Neural cell (in vitro differentiated cells): ENCODE results near the gene ST6GALNAC2. TPM values are rescaled to one million over a fixed set of nuclear protein-coding genes. Genes with fewer than 3 reads are reported as not detected.
"Not testable (repeated sequence)": the region's sequence is repeated elsewhere in the genome, so short reads cannot be mapped to it uniquely, and the experiment has no call there.

Experiments used
- H2AFZ ChIP-seq: fragments of 200-600, 300-800 bp; sonication (generic), shearing (Covaris generic); 2 replicates; pipeline ENCODE4 v1.6.0; 2014; ENCODE audit warnings: low read depth, mild to moderate bottlenecking, antibody characterized with exemption, low read length, moderate library complexity
- H3F3A ChIP-seq: fragments of 200-600 bp; shearing (Covaris generic); 2 replicates; pipeline ENCODE4 v1.6.1; 2016; ENCODE audit warnings: mild to moderate bottlenecking, moderate library complexity, mixed read lengths, antibody characterized with exemption, low read length; ENCODE audit not compliant: insufficient read depth, poor library complexity, severe bottlenecking
- H3K27ac ChIP-seq: fragments of 200-600, 300-800 bp; sonication (generic), shearing (Covaris generic); 2 replicates; pipeline ENCODE4 v1.5.1; 2014; ENCODE audit warnings: mild to moderate bottlenecking, low read length, moderate library complexity
- H3K27me3 ChIP-seq: fragments of 300-800, 200-600 bp; sonication (generic), shearing (Covaris generic); 2 replicates; pipeline ENCODE4 v1.6.0; 2014; ENCODE audit warnings: mild to moderate bottlenecking, low read depth, low read length, moderate library complexity; ENCODE audit not compliant: insufficient read depth
- H3K36me3 ChIP-seq: fragments of 300-800, 200-600 bp; sonication (generic), shearing (Covaris generic); 2 replicates; pipeline ENCODE4 v1.5.1; 2014; ENCODE audit warnings: mild to moderate bottlenecking, antibody characterized with exemption, low read length, moderate library complexity; ENCODE audit not compliant: insufficient read depth
- H3K4me2 ChIP-seq: fragments of 300-800, 200-600 bp; sonication (generic), shearing (Covaris generic); 2 replicates; pipeline ENCODE4 v1.6.0; 2014; ENCODE audit warnings: mild to moderate bottlenecking, low read length
- H3K4me3 ChIP-seq: fragments of 300-800, 200-600 bp; sonication (generic), shearing (Covaris generic); 2 replicates; pipeline ENCODE4 v1.5.1; 2014; ENCODE audit warnings: mild to moderate bottlenecking, low read length, moderate library complexity
- H3K79me2 ChIP-seq: fragments of 200-600 bp; shearing (Covaris generic); replicated peaks from 2 replicates; pipeline ENCODE4 v1.6.0; 2014; ENCODE audit warnings: mild to moderate bottlenecking, low read length, moderate library complexity; ENCODE audit not compliant: insufficient read depth
- H3K9ac ChIP-seq: fragments of 300-800, 200-600 bp; sonication (generic), shearing (Covaris generic); 2 replicates; pipeline ENCODE4 v1.6.1; 2016; ENCODE audit warnings: mild to moderate bottlenecking, low read length, mixed read lengths
- H3K9me2 ChIP-seq: fragments of 200-600 bp; shearing (Covaris generic); 2 replicates; pipeline ENCODE4 v1.6.1; 2016; ENCODE audit warnings: mild to moderate bottlenecking, low read length, mixed read lengths; ENCODE audit not compliant: insufficient read depth
- H3K9me3 ChIP-seq: fragments of 200-600, 300-800 bp; sonication (generic), shearing (Covaris generic); 2 replicates; pipeline ENCODE4 v1.6.1; 2016; ENCODE audit warnings: mild to moderate bottlenecking, mixed run types, low read length, moderate library complexity, mixed read lengths
- H4K20me1 ChIP-seq: fragments of 200-600 bp; shearing (Covaris generic); 2 replicates; pipeline ENCODE4 v1.6.1; 2016; ENCODE audit warnings: mild to moderate bottlenecking, mixed run types; ENCODE audit not compliant: insufficient read depth
- CTCF ChIP-seq: fragments of 450-650 bp; IDR thresholded peaks from 2 replicates; pipeline ENCODE4 v1.5.1; 2014; ENCODE audit warnings: antibody characterized with exemption, mild to moderate bottlenecking, moderate library complexity; ENCODE audit not compliant: poor library complexity, severe bottlenecking
- EZH2 ChIP-seq: fragments of 200-600, 300-800 bp; shearing (Covaris generic), sonication (generic); IDR thresholded peaks from 2 replicates; pipeline ENCODE4 v1.6.1; 2014; ENCODE audit warnings: antibody characterized with exemption, low read length, borderline replicate concordance, mild to moderate bottlenecking; ENCODE audit not compliant: insufficient read depth, poor library complexity, severe bottlenecking
- MXI1 ChIP-seq: fragments of 450-650 bp; conservative IDR thresholded peaks from 2 replicates; pipeline ENCODE4 v1.6.1; 2014; ENCODE audit warnings: antibody characterized with exemption, mild to moderate bottlenecking; ENCODE audit not compliant: poor library complexity, severe bottlenecking
- POLR2AphosphoS5 ChIP-seq: IDR thresholded peaks from 2 replicates; pipeline ENCODE4 v1.6.1; 2012
- RAD21 ChIP-seq: fragments of 450-650 bp; conservative IDR thresholded peaks from 2 replicates; pipeline ENCODE4 v1.6.1; 2014; ENCODE audit warnings: antibody characterized with exemption, mild to moderate bottlenecking, moderate library complexity
- REST ChIP-seq: IDR thresholded peaks from 2 replicates; pipeline ENCODE4 v1.6.1; 2012; ENCODE audit warnings: borderline replicate concordance
- SMC3 ChIP-seq: fragments of 450-650 bp; conservative IDR thresholded peaks from 2 replicates; pipeline ENCODE4 v1.6.1; 2014; ENCODE audit warnings: antibody characterized with exemption, mild to moderate bottlenecking, moderate library complexity; ENCODE audit not compliant: poor library complexity
- TAF1 ChIP-seq: IDR thresholded peaks from 2 replicates; pipeline ENCODE4 v1.6.1; 2012; ENCODE audit warnings: low read depth
- polyA plus RNA-seq: library from polyadenylated mRNA; depleted of rRNA; stranded (reverse); fragments of >200 nt; gene quantifications from 2 replicates; pipeline ENCODE4 v1.2.3, GENCODE V29; 2014

The ST6GALNAC2 gene
- polyA plus RNA-seq, 1 donor from 2014 or later, result not detected

GRCh38 chr17:76560036-76560876, 25.4 kb downstream of the ST6GALNAC2 start:
- Histone ChIP-seq H3K4me2 (no peak overlapping the region), H3K9me3 (no peaks in the 10 kb centered on the region), H3K9me2 (no peaks in the 10 kb centered on the region), H3K27me3 (no peaks in the 10 kb centered on the region), H4K20me1 (no peaks in the 10 kb centered on the region), H3K27ac (no peak overlapping the region), H3K4me3 (no peak overlapping the region), H3K9ac (no peak overlapping the region), H3K36me3 (peaks cover 5% of the 10 kb centered on the region), H3K79me2 (peaks cover 31% of the 10 kb centered on the region), H3F3A (no peaks in the 10 kb centered on the region), H2AFZ (no peak overlapping the region)
- no peak for TF ChIP-seq MXI1
- no peak for TF ChIP-seq CTCF
- no peak for TF ChIP-seq SMC3
- no peak for TF ChIP-seq POLR2AphosphoS5

DNA sequence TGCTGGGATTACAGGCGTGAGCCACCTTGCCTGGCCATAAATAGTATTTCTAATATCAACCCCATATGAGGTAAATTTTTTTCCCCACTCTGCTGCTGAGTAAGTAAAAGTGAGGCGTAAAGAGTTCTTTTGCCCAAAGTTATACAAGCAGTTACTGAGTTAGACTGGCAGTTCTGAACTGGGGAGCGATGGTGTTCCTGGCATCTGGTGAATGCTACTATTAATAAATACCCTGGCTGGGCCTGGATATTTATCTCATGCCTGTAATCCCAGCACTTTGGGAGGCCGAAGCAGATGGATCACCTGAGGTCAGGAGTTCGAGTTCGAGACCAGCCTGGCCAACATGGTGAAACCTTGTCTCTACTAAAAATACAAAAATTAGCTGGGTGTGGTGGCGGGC, 26.2 kb downstream of the ST6GALNAC2 start:
- H2AFZ ChIP-seq, H3K36me3 ChIP-seq, H3K9me2 ChIP-seq, H3K9me3 ChIP-seq, H3K9ac ChIP-seq, H3K4me2 ChIP-seq, H3K27ac ChIP-seq, H3K27me3 ChIP-seq, H4K20me1 ChIP-seq, H3F3A ChIP-seq: not testable (repeated sequence)
- peak overlapping the region; percentile 70 for H3K4me3 ChIP-seq
- H3K79me2 ChIP-seq, result peaks cover 31% of the 10 kb centered on the region

DNA sequence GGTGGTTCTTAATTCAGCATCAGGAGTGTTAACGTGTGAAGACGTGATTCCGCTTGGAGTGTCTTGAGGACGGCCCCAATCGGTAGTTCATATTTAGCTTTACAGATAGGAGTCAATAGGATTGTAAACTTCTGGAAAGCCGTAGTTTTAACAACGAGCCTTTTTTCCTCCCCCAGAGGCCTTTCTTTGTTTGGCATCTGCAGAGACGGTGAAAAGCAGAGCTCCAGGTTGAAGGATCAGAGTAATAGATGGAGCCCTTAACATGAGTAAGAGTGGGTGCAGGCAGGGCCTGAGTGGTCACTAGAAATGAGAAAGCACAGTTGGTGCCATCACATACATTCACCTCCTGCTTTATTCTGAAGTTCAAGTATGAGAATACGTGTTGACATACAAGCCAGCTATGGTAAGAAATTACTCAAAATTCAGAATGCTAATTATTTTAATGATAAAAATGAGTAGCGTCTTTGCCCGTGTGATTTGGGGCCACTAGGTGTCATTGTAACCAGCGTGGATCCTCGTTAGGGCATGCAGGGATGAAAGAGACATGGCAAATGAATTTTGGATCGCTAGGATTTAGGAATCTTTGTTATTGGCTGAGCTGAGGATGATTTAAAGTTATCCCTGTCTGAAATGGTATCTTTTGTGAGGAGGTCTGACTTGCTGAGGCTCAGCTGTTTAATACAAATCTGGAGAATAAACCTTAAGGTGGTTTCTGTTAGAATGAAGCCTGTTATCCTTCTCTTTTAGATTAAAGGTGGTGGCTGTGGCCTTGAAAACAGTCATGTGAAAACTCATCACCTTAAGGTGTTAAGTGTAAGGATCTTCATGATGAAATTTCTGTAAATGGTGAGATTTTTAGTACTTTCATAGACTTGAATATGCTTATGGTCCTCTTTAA, 27.2 kb downstream of the ST6GALNAC2 start:
- peaks cover 31% of the 10 kb centered on the region for H3K79me2 ChIP-seq
- H3F3A ChIP-seq, result no peaks in the 10 kb centered on the region
- peak overlapping the region; percentile 80 for H3K27ac ChIP-seq
- H3K27me3 ChIP-seq, result no peaks in the 10 kb centered on the region
- peaks cover 5% of the 10 kb centered on the region for H3K36me3 ChIP-seq
- H3K9ac ChIP-seq, result peak overlapping the region; percentile 79
- H3K4me2 ChIP-seq, result peak overlapping the region; percentile 77
- peak overlapping the region; percentile 16 for H2AFZ ChIP-seq
- H3K9me2 ChIP-seq, result no peaks in the 10 kb centered on the region
- TF ChIP-seq CTCF (peak; percentile 77), MXI1 (no peak), EZH2 (no peak), TAF1 (no peak), RAD21 (peak; percentile 75), REST (no peak), SMC3 (peak; percentile 78)
- no peaks in the 10 kb centered on the region for H3K9me3 ChIP-seq
- H4K20me1 ChIP-seq, result no peaks in the 10 kb centered on the region
- peak overlapping the region; percentile 70 for H3K4me3 ChIP-seq
